NCI-H1092 treated with DMSO at 0.1 percent for 48 hours (cell line): ENCODE results near the gene NCBP2.

Source experiments
- DNase-seq: peaks from one replicate; lab custom pipeline; 2025; lab: John Stamatoyannopoulos, UW

The NCBP2 gene

GRCh38 chr3:196942226-196942914 is at the start of gene NCBP2:
TSS of gene NCBP2 (minus strand) at chr3:196942528. CDS start at chr3:196942503, 25 bp downstream.
- DNase-seq = peak; percentile 97

GRCh38 chr3:196991581-196992460 is 49.5 kb upstream of the NCBP2 start:
- no peak for DNase-seq

- DNase-seq = peak; percentile 5
Measured at GRCh38 chr3:196990601-196991007, 48.3 kb upstream of the NCBP2 start.

GRCh38 chr3:196989721-196990262 is 47.5 kb upstream of the NCBP2 start:
- DNase-seq = peak; percentile 25

GRCh38 chr3:196988241-196989029 is 46.1 kb upstream of the NCBP2 start:
- DNase-seq = no peak

GRCh38 chr3:196987022-196987421 is 44.7 kb upstream of the NCBP2 start:
- DNase-seq = no peak

- DNase-seq = no peak
Measured at GRCh38 chr3:196985954-196986885, 43.9 kb upstream of the NCBP2 start.

GRCh38 chr3:196985298-196985697 is 43.0 kb upstream of the NCBP2 start:
- no peak for DNase-seq

- DNase-seq = no peak
Measured at GRCh38 chr3:196983186-196983585, 40.9 kb upstream of the NCBP2 start.

- DNase-seq = no peak
Measured at GRCh38 chr3:196981657-196982056, 39.3 kb upstream of the NCBP2 start.

- no peak for DNase-seq
Measured at GRCh38 chr3:196979545-196979944, 37.2 kb upstream of the NCBP2 start.

- DNase-seq = no peak
Measured at GRCh38 chr3:196976941-196977340, 34.6 kb upstream of the NCBP2 start.

GRCh38 chr3:196975349-196975748 is 33.0 kb upstream of the NCBP2 start:
- no peak for DNase-seq

- DNase-seq = no peak
Measured at GRCh38 chr3:196974661-196975060, 32.3 kb upstream of the NCBP2 start.

GRCh38 chr3:196971094-196971698 is 28.9 kb upstream of the NCBP2 start:
- no peak for DNase-seq

- no peak for DNase-seq
Measured at GRCh38 chr3:196970547-196971093, 28.3 kb upstream of the NCBP2 start.

- DNase-seq = peak; percentile 23
Measured at GRCh38 chr3:196969660-196970546, 27.6 kb upstream of the NCBP2 start.

- DNase-seq = no peak
Measured at GRCh38 chr3:196969134-196969659, 26.9 kb upstream of the NCBP2 start.
